GM12892 (cell line): ENCODE measurements around the gene CFAP69.

Source experiments
- POLR2A ChIP-seq: IDR thresholded peaks from 2 replicates; pipeline ENCODE4 v1.6.1; 2011; ENCODE audit warnings: low read depth, low read length, control low read depth
- POLR2AphosphoS5 ChIP-seq: IDR thresholded peaks from 2 replicates; pipeline ENCODE4 v1.6.1; 2011; ENCODE audit warnings: low read depth, low read length, control low read depth
- TAF1 ChIP-seq: IDR thresholded peaks from 2 replicates; pipeline ENCODE4 v1.6.1; 2011; ENCODE audit warnings: low read depth, mild to moderate bottlenecking, control low read depth, low read length, borderline replicate concordance

- no peak for TF ChIP-seq POLR2A
- no peak for TF ChIP-seq POLR2AphosphoS5
- TF ChIP-seq TAF1: no peak
Measured at GRCh38 chr7:90334193-90334843, 89.3 kb downstream of the CFAP69 start.
